Peyer's patch (tissue), 4 donors: Measurements from ENCODE around the gene TAP2.

Experiments
- CTCF ChIP-seq, 6 experiments: fragments of 450-650 bp in 4 of 6; fragments of 200-600 bp in 2 of 6; sonication (generic) in 1 of 6; IDR thresholded peaks; one replicate each; pipeline ENCODE4 v1.5.1; 2017 to 2019; ENCODE audit warnings: antibody characterized with exemption in 6 of 6, mild to moderate bottlenecking in 3 of 6, moderate library complexity in 1 of 6
- POLR2A ChIP-seq, 2 donors: fragments of 450-650 bp; IDR thresholded peaks; one replicate each; pipeline ENCODE4 v1.5.1; 2017; ENCODE audit warnings: antibody characterized with exemption in 2 of 2, mild to moderate bottlenecking in 2 of 2, moderate library complexity in 2 of 2

- TF ChIP-seq CTCF (IDR thresholded peaks at IDR 0.05) (no peak), POLR2A (IDR thresholded peaks at IDR 0.05) (peak in 1 of 2 donors; percentile 83)
Measured at GRCh38 chr6:32844839-32845383, 6.4 kb upstream of the TAP2 start.
